Stimulated activated CD8-positive, alpha-beta memory T cell treated with anti-CD3 and anti-CD28 coated beads, Interleukin-7, amount 100 ng/mL, for 1 hour (primary cell): ENCODE measurements around the gene SMAD3.

Source experiments
- DNase-seq, 2 donors: peaks; one replicate each; pipeline ENCODE4 v3.0.0-alpha.2; 2020; ENCODE audit warnings: low read depth in 2 of 2

The SMAD3 gene

GRCh38 chr15:67036775-67037555, 28.4 kb upstream of the SMAD3 start:
- no peak for DNase-seq

- DNase-seq = no peak
These were observed 27.7 kb upstream of the SMAD3 start for GRCh38 chr15:67037694-67038093.

- DNase-seq = no peak
These were observed 26.7 kb upstream of the SMAD3 start for GRCh38 chr15:67038736-67039135.

GRCh38 chr15:67039384-67040075, 25.9 kb upstream of the SMAD3 start:
- DNase-seq = no peak

- DNase-seq = no peak
These were observed 25.1 kb upstream of the SMAD3 start for GRCh38 chr15:67040277-67040676.

- no peak for DNase-seq
These were observed 22.8 kb upstream of the SMAD3 start for GRCh38 chr15:67042551-67043142.

DNA sequence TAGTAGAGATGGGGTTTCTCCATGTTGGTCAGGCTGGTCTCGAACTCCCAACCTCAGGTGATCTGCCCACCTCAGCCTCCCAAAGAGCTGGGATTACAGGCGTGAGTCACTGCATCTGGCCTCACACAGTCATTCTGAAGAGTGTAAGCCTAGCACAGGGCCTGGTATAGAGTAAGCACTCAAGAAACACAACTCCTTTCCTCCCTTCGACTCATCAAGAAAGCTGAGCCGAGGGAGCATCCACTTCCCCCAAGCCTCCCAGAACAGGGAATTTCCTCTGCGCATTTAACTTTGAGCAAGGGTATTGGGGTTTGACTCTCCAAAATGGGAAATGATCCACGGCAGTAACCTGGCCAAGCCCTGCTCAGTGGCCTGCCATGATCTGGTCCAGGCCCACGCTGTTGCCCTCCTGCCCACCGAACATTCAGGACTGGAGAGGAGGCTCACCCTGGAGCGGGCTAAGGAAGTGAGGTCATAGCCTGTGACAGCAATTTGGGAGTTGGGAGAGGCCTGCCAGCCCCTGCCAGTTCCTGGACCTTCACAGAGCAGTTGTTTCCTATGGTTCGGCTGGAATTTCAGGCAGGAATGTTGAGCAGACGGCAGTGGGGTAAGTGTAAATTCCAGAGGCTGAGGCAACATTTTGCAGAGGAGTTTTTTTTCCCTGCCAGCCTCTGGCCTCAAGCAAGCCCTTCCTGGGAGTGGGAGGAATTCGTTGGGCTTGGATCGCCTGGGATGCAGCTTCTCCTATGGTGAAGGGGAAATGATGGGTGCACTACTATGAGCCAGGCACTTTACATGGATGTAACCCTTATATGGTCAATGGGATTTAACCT, 21.2 kb upstream of the SMAD3 start:
- no peak for DNase-seq

- DNase-seq = no peak
These were observed 18.2 kb upstream of the SMAD3 start for GRCh38 chr15:67047149-67047661.

- no peak for DNase-seq
These were observed 16.8 kb upstream of the SMAD3 start for GRCh38 chr15:67048281-67049279.

- no peak for DNase-seq
These were observed 15.9 kb upstream of the SMAD3 start for GRCh38 chr15:67049351-67050044.

GRCh38 chr15:67050062-67050461, 15.3 kb upstream of the SMAD3 start:
- DNase-seq = no peak

DNA sequence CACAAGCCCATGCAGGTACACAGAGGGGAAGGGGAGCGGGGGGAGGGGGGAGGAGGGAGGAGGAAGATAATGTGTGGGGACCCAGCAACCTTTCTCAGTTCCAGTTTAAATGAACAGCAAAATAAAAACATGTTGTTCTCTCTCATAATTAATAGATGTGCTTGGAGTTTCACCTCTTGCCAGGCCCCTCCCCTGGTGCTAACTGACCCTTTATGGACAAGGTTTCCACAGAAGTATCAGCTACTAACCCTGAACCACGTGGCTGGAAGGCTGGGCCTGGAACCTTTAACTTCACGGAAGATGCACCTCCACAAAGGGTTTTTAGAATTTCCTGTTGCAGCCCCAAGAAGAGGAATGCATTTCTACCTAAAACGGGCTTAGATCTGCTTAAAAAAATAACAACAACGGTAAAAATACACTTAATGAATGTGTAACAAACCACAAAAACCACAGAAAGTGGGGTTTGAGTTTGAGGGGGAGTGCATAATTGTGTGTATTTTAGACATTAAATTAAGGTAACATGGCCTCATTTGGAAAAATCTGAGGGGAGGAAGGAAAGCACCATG, 14.8 kb upstream of the SMAD3 start:
- DNase-seq = no peak

- DNase-seq = no peak
These were observed 14.0 kb upstream of the SMAD3 start for GRCh38 chr15:67051088-67052045.

DNA sequence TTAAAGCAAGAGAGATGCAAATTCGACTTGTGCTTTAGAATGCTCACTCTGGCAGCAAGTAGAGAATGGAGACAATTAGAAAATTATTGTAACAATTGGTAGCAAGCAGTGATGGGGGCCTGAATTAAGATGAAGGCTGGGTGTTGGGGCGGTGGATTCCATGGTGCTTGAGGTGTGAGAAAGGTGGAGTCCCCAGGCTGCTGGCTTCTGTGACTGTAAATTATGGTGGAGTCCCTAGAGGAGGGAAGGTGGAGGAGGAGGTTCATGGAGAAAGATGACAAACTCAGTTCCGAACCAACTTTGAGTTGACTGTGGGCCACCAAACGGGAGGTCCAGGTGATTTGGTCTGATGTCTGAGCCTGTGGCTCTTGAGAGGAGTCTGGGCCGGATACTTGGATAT, 10.7 kb upstream of the SMAD3 start:
- DNase-seq = no peak

DNA sequence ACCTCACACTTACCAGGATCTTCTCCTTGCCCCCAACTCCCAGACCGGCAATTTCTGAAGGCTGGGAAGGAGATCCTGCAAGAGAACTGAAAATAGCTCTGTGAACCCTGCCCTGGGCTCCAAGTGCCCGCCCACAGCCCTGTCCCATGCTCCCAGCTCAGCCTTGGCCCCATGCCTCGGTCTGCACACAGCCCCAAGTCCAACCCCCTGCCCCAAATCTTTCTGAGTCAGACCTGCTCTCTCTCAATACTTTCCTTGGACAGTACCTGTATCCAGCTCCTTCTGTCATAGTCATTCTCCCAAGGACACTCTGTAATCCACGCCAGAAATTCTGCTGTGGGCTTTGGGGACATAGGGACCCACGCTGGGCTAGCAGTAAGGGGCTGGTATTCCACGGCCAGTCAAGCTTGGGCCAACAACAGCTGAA, 6.3 kb upstream of the SMAD3 start:
- no peak for DNase-seq

DNA sequence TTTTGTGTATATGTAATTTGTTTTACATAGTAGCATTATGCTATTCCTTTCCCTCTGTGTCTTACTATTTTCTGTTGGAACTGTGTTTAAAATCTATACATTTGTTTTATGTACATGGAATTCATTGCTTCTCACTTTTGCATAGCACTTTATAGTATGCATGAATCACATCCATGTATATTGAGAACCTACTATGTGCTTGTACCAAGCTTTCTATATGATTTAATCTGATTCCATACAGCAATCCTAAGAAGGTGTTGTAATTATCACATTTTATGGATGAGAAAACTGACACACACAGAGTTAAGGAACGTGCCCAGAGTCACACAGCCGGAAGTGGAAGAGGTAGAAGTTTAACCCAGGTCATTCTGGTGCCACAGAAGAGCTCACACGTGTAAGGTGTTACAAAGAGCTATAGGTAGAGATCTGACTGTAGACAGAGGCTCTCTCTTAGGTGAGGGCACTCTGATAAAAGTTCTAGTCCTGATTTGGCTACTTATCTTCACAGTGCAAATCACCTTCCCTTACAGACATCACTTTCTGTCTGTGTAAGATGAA, 3.5 kb upstream of the SMAD3 start:
- DNase-seq = no peak

- no peak for DNase-seq
These were observed 2.9 kb upstream of the SMAD3 start for GRCh38 chr15:67062369-67062985.
